Measurements from ENCODE around the gene TMEM9. TPM values are rescaled to one million over a fixed set of nuclear protein-coding genes. Genes with fewer than 3 reads are reported as not detected.
A peak's percentile ranks its signal among the peaks of the same experiment; 100 is the strongest.

The TMEM9 gene
- total and polyA plus RNA-seq, 4 donors, result 94.4 to 179 (median 141) TPM

DNA sequence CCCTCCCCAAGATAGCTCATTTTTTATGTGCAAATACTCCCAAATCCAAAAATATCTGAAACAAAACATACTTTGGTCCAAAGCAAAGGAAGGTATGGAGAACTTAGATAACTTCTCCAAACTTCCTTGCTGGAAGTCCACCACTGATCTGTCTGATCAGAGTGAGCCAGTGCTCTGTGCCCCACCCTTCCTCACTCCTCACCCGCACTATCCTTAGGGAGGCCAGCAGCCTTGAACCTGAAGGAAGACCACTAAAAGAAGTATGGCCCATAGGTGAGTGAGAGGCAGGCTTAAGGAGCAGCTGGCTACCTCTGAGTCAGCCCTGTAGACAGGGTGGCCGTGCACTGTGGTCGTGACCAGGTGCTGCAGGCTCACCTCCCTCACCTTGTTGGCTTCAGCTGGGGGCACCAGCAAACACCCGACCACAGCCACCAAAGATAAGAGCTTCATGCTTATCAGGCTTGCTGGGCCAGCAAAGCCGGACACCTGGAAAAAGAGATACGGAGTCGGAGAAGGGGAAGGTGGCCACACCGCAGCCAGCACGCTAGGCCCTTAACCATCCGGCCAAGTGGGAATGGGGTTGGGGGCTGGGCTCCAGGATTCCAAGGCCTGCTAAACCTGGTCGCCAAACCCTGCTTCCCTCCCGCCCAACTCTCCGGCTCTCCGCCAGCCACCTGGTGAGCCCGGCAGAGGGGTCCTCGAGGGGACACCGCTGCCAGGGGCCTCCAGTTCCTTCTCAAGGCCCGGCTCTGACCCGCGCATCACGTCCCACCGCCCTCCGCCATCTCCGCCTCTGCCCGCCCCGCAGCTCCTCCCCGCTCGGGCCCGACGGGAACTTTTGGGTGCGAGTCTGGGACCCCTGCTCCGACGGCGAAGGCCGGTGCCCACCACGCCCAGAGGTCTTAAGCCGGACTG is 543 bp downstream of the TMEM9 start:
- Histone ChIP-seq H3K27ac (ENCODE audit: low read depth, low read length) (no peak overlapping the region), H3K27me3 (ENCODE audit: control insufficient read depth, insufficient read depth, low read length) (no peaks in the 10 kb centered on the region), H3K36me3 (ENCODE audit: control insufficient read depth, insufficient read depth, low read length) (peaks cover 18% of the 10 kb centered on the region), H3K4me1 (ENCODE audit: control insufficient read depth, insufficient read depth, low read length) (peaks cover 12% of the 10 kb centered on the region), H3K9me3 (ENCODE audit: control insufficient read depth, insufficient read depth, low read length) (no peaks in the 10 kb centered on the region), H3K4me3 (ENCODE audit: low read depth, low read length) (peak overlapping the region; percentile 82)
- WGBS (ENCODE audit: insufficient coverage), result 0% methylated on average over 34 of the region's 37 CpGs
- DNase-seq (ENCODE audit: low read depth in 4 of 6, low spot score in 6 of 6), result peak in 2 of 6 donors; percentile 28 to 39

DNA sequence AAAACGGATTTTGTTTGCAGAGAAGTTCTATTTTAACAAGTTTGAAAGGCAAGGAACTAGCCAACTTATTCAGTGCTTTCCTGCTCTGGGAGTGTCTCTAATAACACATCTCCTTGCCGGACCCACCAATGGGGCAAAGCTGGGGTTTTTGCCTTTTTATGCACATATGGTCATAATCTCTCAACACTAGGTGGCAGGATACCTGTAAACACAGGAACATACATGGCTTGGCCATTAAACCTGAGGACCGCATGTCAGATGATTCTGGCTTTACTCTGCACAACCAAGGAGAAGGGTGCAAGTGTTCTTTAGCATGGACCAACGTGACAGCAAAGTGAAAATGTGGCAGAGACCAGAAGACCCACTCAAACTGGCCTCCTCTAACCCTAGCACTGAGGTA is 4.9 kb downstream of the TMEM9 start:
- H3K4me3 ChIP-seq (ENCODE audit: low read depth, low read length), result no peak overlapping the region
- 97% methylated on average over 3 of the region's 4 CpGs for WGBS (ENCODE audit: insufficient coverage)
- peaks cover 5% of the 10 kb centered on the region for H3K4me1 ChIP-seq (ENCODE audit: control insufficient read depth, insufficient read depth, low read length)
- peak in 1 of 6 donors; percentile 71 for DNase-seq (ENCODE audit: low read depth in 4 of 6, low spot score in 6 of 6)
- no peaks in the 10 kb centered on the region for H3K27me3 ChIP-seq (ENCODE audit: control insufficient read depth, insufficient read depth, low read length)
- H3K27ac ChIP-seq (ENCODE audit: low read depth, low read length), result no peak overlapping the region
- H3K9me3 ChIP-seq (ENCODE audit: control insufficient read depth, insufficient read depth, low read length), result no peaks in the 10 kb centered on the region
- peaks cover 57% of the 10 kb centered on the region for H3K36me3 ChIP-seq (ENCODE audit: control insufficient read depth, insufficient read depth, low read length)

DNA sequence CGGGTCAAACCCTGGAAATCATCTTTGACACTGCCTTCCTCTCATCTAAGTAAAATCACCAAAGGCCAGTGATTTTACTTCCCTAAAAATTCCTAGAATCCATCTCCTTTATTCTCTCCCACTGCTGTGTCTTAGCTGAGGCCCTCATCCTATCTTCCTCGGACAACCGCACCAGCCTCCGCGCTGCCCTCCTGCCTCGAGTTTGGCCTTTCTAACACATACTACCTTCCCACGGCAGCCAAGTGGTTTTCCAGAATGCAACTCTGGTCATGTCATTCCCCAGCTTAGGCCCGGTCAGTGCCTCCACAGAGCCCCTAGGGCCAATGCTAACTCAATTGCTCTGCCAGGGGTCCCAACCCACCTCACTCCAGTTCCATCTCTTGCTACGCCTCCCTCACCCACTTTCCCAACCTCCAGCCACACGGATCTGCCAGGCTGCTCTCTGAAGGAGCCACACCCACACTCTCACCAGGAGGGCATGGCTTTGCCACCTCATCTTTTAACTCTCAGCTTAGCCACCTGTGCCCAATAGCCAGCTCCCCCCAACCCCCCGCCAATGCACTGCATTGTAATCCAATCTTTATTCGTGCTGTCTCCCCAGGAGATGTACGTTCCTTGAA is 6.8 kb downstream of the TMEM9 start:
- peaks cover 3% of the 10 kb centered on the region for H3K4me1 ChIP-seq (ENCODE audit: control insufficient read depth, insufficient read depth, low read length)
- no peaks in the 10 kb centered on the region for H3K27me3 ChIP-seq (ENCODE audit: control insufficient read depth, insufficient read depth, low read length)
- peaks cover 76% of the 10 kb centered on the region for H3K36me3 ChIP-seq (ENCODE audit: control insufficient read depth, insufficient read depth, low read length)
- no peak overlapping the region for H3K27ac ChIP-seq (ENCODE audit: low read depth, low read length)
- DNase-seq (ENCODE audit: low read depth in 4 of 6, low spot score in 6 of 6), result no peak
- no peaks in the 10 kb centered on the region for H3K9me3 ChIP-seq (ENCODE audit: control insufficient read depth, insufficient read depth, low read length)
- H3K4me3 ChIP-seq (ENCODE audit: low read depth, low read length), result no peak overlapping the region
- WGBS (ENCODE audit: insufficient coverage), result 92% methylated on average over 13 of the region's 13 CpGs

DNA sequence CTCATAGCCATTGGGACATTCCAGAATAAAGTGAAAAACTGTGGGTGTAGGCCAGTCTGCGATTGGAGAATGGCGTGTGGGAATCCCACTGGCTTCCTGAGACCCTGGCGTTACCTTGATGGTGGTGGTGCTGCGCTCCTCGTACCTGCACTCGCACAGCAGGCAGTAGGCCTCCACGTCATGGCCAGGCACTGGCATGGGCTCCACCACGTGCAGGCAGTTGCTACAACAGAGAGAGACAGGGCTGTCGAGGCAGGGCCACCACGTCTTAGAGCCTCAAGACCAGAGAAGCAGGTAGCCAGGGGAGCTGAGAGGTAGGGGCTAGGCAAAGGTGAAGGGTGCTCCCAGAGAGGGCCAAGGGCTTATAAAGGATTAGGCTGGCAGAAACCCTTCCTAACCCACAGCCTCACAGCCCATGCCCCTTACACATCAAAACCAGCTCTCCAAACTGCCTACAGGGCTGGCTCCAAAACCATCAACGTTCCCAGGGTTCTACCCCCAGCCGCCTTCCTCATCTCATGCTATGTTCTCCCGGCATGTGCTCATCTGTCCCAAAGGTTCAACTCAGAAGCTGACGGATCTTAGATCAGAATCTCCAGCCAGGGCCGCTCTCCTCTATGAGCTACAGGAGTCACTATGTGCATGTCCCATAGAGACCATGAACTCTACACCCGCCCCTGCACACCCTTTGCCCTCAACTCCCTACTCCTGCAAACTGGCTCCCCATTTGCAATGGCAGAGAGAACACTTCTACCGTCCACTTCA is 7.5 kb downstream of the TMEM9 start:
- Histone ChIP-seq H3K36me3 (ENCODE audit: control insufficient read depth, insufficient read depth, low read length) (peaks cover 80% of the 10 kb centered on the region), H3K27ac (ENCODE audit: low read depth, low read length) (no peak overlapping the region), H3K27me3 (ENCODE audit: control insufficient read depth, insufficient read depth, low read length) (no peaks in the 10 kb centered on the region), H3K4me1 (ENCODE audit: control insufficient read depth, insufficient read depth, low read length) (peaks cover 5% of the 10 kb centered on the region), H3K4me3 (ENCODE audit: low read depth, low read length) (no peak overlapping the region), H3K9me3 (ENCODE audit: control insufficient read depth, insufficient read depth, low read length) (no peaks in the 10 kb centered on the region)
- no peak for DNase-seq (ENCODE audit: low read depth in 4 of 6, low spot score in 6 of 6)
- 88% methylated on average over 16 of the region's 17 CpGs for whole genome bisulfite sequencing (ENCODE audit: insufficient coverage)

DNA sequence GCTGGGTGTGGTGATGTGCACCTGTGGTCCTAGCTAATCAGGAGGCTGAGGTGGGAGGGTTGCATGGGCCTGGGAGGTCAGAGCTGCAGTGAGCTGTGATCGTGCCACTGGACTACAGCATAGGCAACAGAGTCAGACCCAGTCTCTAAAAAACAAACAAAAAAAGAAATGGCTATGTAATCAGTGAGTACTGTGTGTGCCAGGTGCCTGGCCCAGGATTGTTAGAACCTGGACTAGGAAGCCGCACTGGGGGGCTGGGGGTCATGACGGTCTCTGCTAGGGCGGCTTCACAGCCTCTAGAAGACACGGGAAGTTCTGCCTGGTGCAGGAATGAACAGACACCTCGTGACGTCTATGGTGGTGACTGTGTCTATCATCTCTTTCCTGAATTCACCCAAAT is 8.5 kb downstream of the TMEM9 start:
- WGBS (ENCODE audit: insufficient coverage), result 100% methylated on average over 2 of the region's 7 CpGs
- Histone ChIP-seq H3K9me3 (ENCODE audit: control insufficient read depth, insufficient read depth, low read length) (no peaks in the 10 kb centered on the region), H3K27me3 (ENCODE audit: control insufficient read depth, insufficient read depth, low read length) (no peaks in the 10 kb centered on the region), H3K27ac (ENCODE audit: low read depth, low read length) (no peak overlapping the region), H3K4me3 (ENCODE audit: low read depth, low read length) (no peak overlapping the region), H3K4me1 (ENCODE audit: control insufficient read depth, insufficient read depth, low read length) (peaks cover 5% of the 10 kb centered on the region), H3K36me3 (ENCODE audit: control insufficient read depth, insufficient read depth, low read length) (peaks cover 85% of the 10 kb centered on the region)
- no peak for DNase-seq (ENCODE audit: low read depth in 4 of 6, low spot score in 6 of 6)

DNA sequence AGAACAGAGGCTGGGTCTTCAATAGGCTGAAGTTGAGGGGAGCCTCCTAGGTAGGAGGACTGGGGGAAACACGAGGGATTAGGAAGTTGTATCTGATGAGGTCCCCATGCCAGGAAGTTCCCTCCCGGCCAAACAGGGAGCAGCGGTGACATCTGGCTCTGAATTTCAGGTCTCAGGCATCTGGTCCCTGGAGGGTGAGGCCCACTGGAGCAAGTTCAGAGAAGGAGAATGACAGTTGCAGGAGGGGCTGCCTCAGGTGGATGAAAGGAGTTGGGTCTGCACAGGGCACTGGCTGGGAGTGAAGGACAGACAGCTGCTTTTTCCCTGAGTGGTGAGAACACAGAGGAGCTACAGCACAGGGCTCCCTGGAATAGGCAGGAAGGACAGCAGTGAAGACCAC is 9.1 kb downstream of the TMEM9 start:
- Histone ChIP-seq H3K9me3 (ENCODE audit: control insufficient read depth, insufficient read depth, low read length) (no peaks in the 10 kb centered on the region), H3K4me1 (ENCODE audit: control insufficient read depth, insufficient read depth, low read length) (peaks cover 5% of the 10 kb centered on the region), H3K27me3 (ENCODE audit: control insufficient read depth, insufficient read depth, low read length) (no peaks in the 10 kb centered on the region), H3K36me3 (ENCODE audit: control insufficient read depth, insufficient read depth, low read length) (peaks cover 90% of the 10 kb centered on the region), H3K27ac (ENCODE audit: low read depth, low read length) (no peak overlapping the region), H3K4me3 (ENCODE audit: low read depth, low read length) (no peak overlapping the region)
- 89% methylated on average over 3 of the region's 3 CpGs for WGBS (ENCODE audit: insufficient coverage)
- DNase-seq (ENCODE audit: low read depth in 4 of 6, low spot score in 6 of 6), result no peak

DNA sequence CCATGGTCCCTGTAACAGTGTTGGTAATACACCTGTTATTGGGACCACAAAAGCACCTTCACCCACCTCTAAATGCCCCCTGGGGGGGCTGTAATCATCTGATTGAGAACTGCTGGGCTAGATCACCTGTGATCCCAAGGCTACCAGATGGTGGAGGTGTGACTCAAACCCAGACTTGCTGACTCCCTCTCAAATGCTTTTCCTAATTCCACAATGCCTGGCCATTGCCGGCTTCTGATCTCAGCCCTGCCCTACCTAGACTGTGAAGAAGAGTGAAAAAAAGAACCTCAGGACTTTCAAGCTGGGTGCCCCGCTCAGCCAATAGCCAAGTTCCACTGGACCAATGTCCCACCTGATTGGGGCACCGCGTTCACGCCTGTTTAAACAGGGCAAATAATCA is 9.6 kb downstream of the TMEM9 start:
- Histone ChIP-seq H3K27ac (ENCODE audit: low read depth, low read length) (no peak overlapping the region), H3K4me1 (ENCODE audit: control insufficient read depth, insufficient read depth, low read length) (peaks cover 5% of the 10 kb centered on the region), H3K36me3 (ENCODE audit: control insufficient read depth, insufficient read depth, low read length) (peaks cover 92% of the 10 kb centered on the region), H3K27me3 (ENCODE audit: control insufficient read depth, insufficient read depth, low read length) (no peaks in the 10 kb centered on the region), H3K9me3 (ENCODE audit: control insufficient read depth, insufficient read depth, low read length) (no peaks in the 10 kb centered on the region), H3K4me3 (ENCODE audit: low read depth, low read length) (no peak overlapping the region)
- 92% methylated on average over 2 of the region's 5 CpGs for WGBS (ENCODE audit: insufficient coverage)
- no peak for DNase-seq (ENCODE audit: low read depth in 4 of 6, low spot score in 6 of 6)

DNA sequence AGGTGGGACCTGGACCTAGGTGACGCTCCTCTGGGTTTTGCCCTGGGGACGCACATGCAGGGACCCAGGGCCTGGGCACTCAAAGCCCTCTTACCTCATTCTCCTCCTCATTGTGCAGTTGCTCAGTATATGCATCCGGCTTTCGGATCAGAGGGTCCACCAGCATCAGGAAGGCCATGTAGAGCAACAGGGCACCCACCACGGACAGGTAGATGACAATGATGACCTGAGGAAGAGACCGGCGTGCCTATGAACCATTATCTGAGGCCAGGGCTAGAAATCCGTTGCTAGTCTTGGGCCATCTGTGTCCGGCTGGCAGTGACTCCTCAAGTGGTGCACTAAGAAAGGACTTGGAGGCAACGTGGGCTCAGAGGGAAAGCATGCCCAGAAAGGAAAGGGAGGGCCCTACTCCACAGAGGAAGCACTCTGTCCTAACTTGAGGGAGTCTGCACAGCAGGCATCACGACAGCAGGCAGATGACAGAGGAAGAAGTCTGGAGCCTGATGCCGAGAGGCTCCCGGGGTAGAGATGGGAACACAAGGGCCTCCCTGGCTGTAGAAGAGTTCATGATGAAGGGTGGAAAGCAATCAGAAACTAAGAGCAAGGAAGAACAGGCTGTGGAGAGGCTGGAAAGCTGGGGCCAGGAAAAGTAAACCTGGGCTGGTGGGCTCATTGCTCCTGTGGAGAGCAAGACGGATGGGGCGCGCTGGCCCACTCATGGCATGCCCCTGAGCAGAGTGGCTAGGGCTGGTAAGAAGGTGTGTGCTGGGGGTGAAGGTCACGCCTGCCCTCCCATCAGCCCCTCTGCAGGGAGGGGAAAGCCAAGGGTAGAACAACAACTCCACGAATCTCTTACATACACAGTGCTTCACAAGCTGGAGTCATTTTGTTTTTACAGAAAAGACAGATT is 10.3 kb downstream of the TMEM9 start:
- DNase-seq (ENCODE audit: low read depth in 4 of 6, low spot score in 6 of 6), result no peak
- no peaks in the 10 kb centered on the region for H3K9me3 ChIP-seq (ENCODE audit: control insufficient read depth, insufficient read depth, low read length)
- no peaks in the 10 kb centered on the region for H3K27me3 ChIP-seq (ENCODE audit: control insufficient read depth, insufficient read depth, low read length)
- 94% methylated on average over 12 of the region's 18 CpGs for WGBS (ENCODE audit: insufficient coverage)
- H3K4me3 ChIP-seq (ENCODE audit: low read depth, low read length), result no peak overlapping the region
- H3K36me3 ChIP-seq (ENCODE audit: control insufficient read depth, insufficient read depth, low read length), result peaks cover 95% of the 10 kb centered on the region
- peaks cover 9% of the 10 kb centered on the region for H3K4me1 ChIP-seq (ENCODE audit: control insufficient read depth, insufficient read depth, low read length)
- H3K27ac ChIP-seq (ENCODE audit: low read depth, low read length), result no peak overlapping the region

Data from spinal cord (tissue), 10 donors.